ENCODE measurements around the gene PIK3R1. TPM values are rescaled to one million over a fixed set of nuclear protein-coding genes. Genes with fewer than 3 reads are reported as not detected.

PIK3R1 gene
- total RNA-seq, 1 donor from 2014 or later: 24.2 TPM

DNA sequence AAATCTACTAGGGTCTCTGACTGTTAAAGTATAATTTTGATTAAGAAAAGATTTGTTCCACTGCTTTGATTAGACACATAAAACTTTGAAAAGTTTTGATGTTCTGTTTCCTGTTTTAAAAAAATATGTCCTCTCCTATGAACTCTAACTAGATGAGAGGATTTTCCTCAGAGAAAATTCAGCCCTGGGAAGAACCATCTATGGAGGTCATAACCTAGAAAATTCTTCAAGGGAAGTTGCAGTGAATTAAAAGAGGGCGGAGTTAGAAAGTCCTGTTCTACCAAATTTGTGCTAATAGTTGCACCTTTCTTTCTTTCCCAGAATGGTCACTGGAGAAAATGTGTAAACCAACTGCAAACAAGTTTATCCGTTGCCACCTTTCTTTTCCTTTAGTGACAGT is 27.7 kb downstream of the PIK3R1 start:
- peaks cover 17% of the 10 kb centered on the region for H3K4me1 ChIP-seq
- no peak overlapping the region for H3K27ac Mint-ChIP-seq

DNA sequence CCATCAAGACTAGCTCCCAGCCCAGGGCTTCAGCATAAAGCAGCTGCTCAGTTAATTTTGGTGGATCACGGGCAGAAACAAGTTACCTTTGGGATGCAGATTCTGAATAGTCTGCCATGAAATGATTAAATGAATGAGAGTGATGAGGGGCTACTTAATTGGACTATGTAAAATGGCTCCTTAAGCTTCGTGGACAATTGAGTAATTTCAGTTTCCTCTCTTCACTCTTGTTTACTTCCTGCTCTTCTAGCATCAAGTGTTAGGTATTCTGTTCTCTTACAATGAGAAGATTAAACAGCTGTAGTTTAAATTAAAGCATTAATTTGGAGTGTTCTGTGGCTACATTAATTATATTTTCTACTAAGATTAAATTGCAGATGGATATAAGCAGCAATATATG is 28.1 kb downstream of the PIK3R1 start:
- Mint-ChIP-seq H3K9me3 (peaks cover 2% of the 10 kb centered on the region), H3K27ac (no peak overlapping the region), H3K4me3 (no peak overlapping the region), H3K27me3 (ENCODE audit: insufficient read depth, low read depth) (no peaks in the 10 kb centered on the region), H3K36me3 (peaks cover 14% of the 10 kb centered on the region), H3K4me1 (peaks cover 52% of the 10 kb centered on the region)
- peaks cover 17% of the 10 kb centered on the region for H3K79me2 ChIP-seq (ENCODE audit: low read depth)
- peaks cover 25% of the 10 kb centered on the region for H4K20me1 ChIP-seq (ENCODE audit: low read depth)
- no peak overlapping the region for H3K4me3 ChIP-seq
- H3K27me3 ChIP-seq: no peaks in the 10 kb centered on the region
- no peak overlapping the region for H3K27ac ChIP-seq
- no peaks in the 10 kb centered on the region for H3K36me3 ChIP-seq
- no peak overlapping the region for H2AFZ ChIP-seq (replicated peaks)
- H3F3A ChIP-seq (ENCODE audit: low read depth): no peaks in the 10 kb centered on the region
- TF ChIP-seq, protein P1, sequence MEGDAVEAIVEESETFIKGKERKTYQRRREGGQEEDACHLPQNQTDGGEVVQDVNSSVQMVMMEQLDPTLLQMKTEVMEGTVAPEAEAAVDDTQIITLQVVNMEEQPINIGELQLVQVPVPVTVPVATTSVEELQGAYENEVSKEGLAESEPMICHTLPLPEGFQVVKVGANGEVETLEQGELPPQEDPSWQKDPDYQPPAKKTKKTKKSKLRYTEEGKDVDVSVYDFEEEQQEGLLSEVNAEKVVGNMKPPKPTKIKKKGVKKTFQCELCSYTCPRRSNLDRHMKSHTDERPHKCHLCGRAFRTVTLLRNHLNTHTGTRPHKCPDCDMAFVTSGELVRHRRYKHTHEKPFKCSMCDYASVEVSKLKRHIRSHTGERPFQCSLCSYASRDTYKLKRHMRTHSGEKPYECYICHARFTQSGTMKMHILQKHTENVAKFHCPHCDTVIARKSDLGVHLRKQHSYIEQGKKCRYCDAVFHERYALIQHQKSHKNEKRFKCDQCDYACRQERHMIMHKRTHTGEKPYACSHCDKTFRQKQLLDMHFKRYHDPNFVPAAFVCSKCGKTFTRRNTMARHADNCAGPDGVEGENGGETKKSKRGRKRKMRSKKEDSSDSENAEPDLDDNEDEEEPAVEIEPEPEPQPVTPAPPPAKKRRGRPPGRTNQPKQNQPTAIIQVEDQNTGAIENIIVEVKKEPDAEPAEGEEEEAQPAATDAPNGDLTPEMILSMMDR (IDR thresholded peaks at IDR 0.05): no peak
- TF ChIP-seq EZH2 (IDR thresholded peaks at IDR 0.05) (no peak), EZH2phosphoT487 (IDR thresholded peaks at IDR 0.05) (no peak)
- DNase-seq (ENCODE audit: low spot score): no peak
- peaks cover 17% of the 10 kb centered on the region for H3K4me1 ChIP-seq
- H3K4me2 ChIP-seq: no peak overlapping the region
- no peaks in the 10 kb centered on the region for H3K9me3 ChIP-seq (ENCODE audit: low read depth)
- H3K9ac ChIP-seq: no peak overlapping the region

More for the DNA sequence above, 27.7 kb downstream of the PIK3R1 start:
- H3K4me2 ChIP-seq: no peak overlapping the region
- no peaks in the 10 kb centered on the region for H3K36me3 ChIP-seq
- H3K4me3 ChIP-seq: no peak overlapping the region
- H4K20me1 ChIP-seq (ENCODE audit: low read depth): peaks cover 25% of the 10 kb centered on the region
- no peak for DNase-seq (ENCODE audit: low spot score)
- H3K79me2 ChIP-seq (ENCODE audit: low read depth): peaks cover 13% of the 10 kb centered on the region
- peaks cover 11% of the 10 kb centered on the region for H3K36me3 Mint-ChIP-seq
- TF ChIP-seq EZH2 (IDR thresholded peaks at IDR 0.05) (no peak), EZH2phosphoT487 (IDR thresholded peaks at IDR 0.05) (no peak)
- TF ChIP-seq, protein P1 (IDR thresholded peaks at IDR 0.05): no peak
- no peak overlapping the region for H2AFZ ChIP-seq (replicated peaks)
- H3K9ac ChIP-seq: no peak overlapping the region
- H3K27ac ChIP-seq: no peak overlapping the region
- H3K9me3 Mint-ChIP-seq: peaks cover 2% of the 10 kb centered on the region
- H3K27me3 Mint-ChIP-seq (ENCODE audit: insufficient read depth, low read depth): no peaks in the 10 kb centered on the region
- H3K9me3 ChIP-seq (ENCODE audit: low read depth): no peaks in the 10 kb centered on the region
- H3F3A ChIP-seq (ENCODE audit: low read depth): no peaks in the 10 kb centered on the region
- peaks cover 54% of the 10 kb centered on the region for H3K4me1 Mint-ChIP-seq
- H3K4me3 Mint-ChIP-seq: no peak overlapping the region
- H3K27me3 ChIP-seq: no peaks in the 10 kb centered on the region

DNA sequence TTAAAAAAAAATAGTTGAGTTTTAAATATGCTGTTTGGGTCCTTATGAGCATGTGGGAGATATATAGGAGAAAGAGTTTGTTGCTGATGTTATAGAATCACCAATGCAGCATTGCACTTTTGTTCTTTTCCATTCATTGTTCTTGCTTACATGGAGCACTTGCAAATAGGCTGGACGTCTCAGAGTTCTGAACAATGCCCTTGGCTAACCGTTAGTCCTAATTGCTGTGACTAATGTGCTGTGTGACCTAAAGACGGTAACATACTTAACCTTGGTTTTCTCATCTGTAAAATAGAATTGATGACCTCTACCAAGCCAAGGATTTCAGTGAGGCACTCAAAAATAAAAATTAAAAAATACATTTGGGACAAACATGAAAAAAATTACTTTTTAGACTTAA is 29.8 kb downstream of the PIK3R1 start:
- Histone ChIP-seq H3K4me3 (no peak overlapping the region), H3K27me3 (no peaks in the 10 kb centered on the region), H3K79me2 (ENCODE audit: low read depth) (peaks cover 18% of the 10 kb centered on the region), H2AFZ (replicated peaks) (no peak overlapping the region), H3K4me2 (no peak overlapping the region), H3K9ac (no peak overlapping the region), H3F3A (ENCODE audit: low read depth) (no peaks in the 10 kb centered on the region), H3K4me1 (peaks cover 14% of the 10 kb centered on the region), H4K20me1 (ENCODE audit: low read depth) (peaks cover 15% of the 10 kb centered on the region), H3K27ac (no peak overlapping the region), H3K36me3 (no peaks in the 10 kb centered on the region), H3K9me3 (ENCODE audit: low read depth) (no peaks in the 10 kb centered on the region)
- Mint-ChIP-seq H3K4me3 (no peak overlapping the region), H3K4me1 (peaks cover 53% of the 10 kb centered on the region), H3K9me3 (peaks cover 2% of the 10 kb centered on the region), H3K27ac (peak overlapping the region; percentile 42), H3K36me3 (peaks cover 21% of the 10 kb centered on the region), H3K27me3 (ENCODE audit: insufficient read depth, low read depth) (no peaks in the 10 kb centered on the region)
- no peak for TF ChIP-seq EZH2phosphoT487 (IDR thresholded peaks at IDR 0.05)
- TF ChIP-seq, protein P1 (IDR thresholded peaks at IDR 0.05): no peak
- no peak for TF ChIP-seq EZH2 (IDR thresholded peaks at IDR 0.05)
- peak; percentile 45 for DNase-seq (ENCODE audit: low spot score)

Data from neural progenitor cell (in vitro differentiated cells).